H9 (cell line): ENCODE measurements around the gene IL5RA. TPM values are rescaled to one million over a fixed set of nuclear protein-coding genes. Genes with fewer than 3 reads are reported as not detected.

Experiments
- DNase-seq: peaks from one replicate; pipeline ENCODE4 v3.0.0-alpha.2; 2017
- H2AFZ ChIP-seq: one replicate; pipeline ENCODE4 v1.6.1; 2013; ENCODE audit warnings: mild to moderate bottlenecking, low read length, control low read depth, moderate library complexity
- H2AK5ac ChIP-seq: 2 replicates; pipeline ENCODE4 v1.6.1; 2013; ENCODE audit warnings: low read length, control low read depth, mixed read lengths; ENCODE audit not compliant: insufficient read length
- H2BK120ac ChIP-seq: one replicate; pipeline ENCODE4 v1.6.1; 2013; ENCODE audit warnings: low read depth, mild to moderate bottlenecking, low read length, control low read depth, inconsistent platforms; ENCODE audit not compliant: poor library complexity, severe bottlenecking
- H2BK12ac ChIP-seq: 2 replicates; pipeline ENCODE4 v1.6.1; 2013; ENCODE audit warnings: low read length, control low read depth, mixed read lengths, low read depth; ENCODE audit not compliant: insufficient read length
- H2BK15ac ChIP-seq: 2 replicates; pipeline ENCODE4 v1.6.1; 2013; ENCODE audit warnings: low read depth, low read length, control low read depth
- H2BK20ac ChIP-seq: one replicate; pipeline ENCODE4 v1.6.1; 2013; ENCODE audit warnings: low read depth, mild to moderate bottlenecking, low read length, control low read depth, inconsistent platforms; ENCODE audit not compliant: poor library complexity, severe bottlenecking
- H2BK5ac ChIP-seq: 2 replicates; pipeline ENCODE4 v1.6.1; 2013; ENCODE audit warnings: low read length, control low read depth, mixed read lengths; ENCODE audit not compliant: insufficient read length
- H3K14ac ChIP-seq: 2 replicates; pipeline ENCODE4 v1.6.1; 2013; ENCODE audit warnings: low read length, control low read depth; ENCODE audit not compliant: insufficient read depth
- H3K18ac ChIP-seq: 2 replicates; pipeline ENCODE4 v1.6.1; 2013; ENCODE audit warnings: low read depth, mild to moderate bottlenecking, mixed read lengths, low read length, control low read depth; ENCODE audit not compliant: insufficient read length
- H3K23ac ChIP-seq: 2 replicates; pipeline ENCODE4 v1.6.1; 2013; ENCODE audit warnings: low read length, control low read depth, mixed read lengths, low read depth; ENCODE audit not compliant: insufficient read length
- H3K23me2 ChIP-seq: 2 replicates; pipeline ENCODE4 v1.6.1; 2013; ENCODE audit warnings: low read depth, mild to moderate bottlenecking, mixed read lengths, low read length, control low read depth; ENCODE audit not compliant: insufficient read length, poor library complexity, severe bottlenecking
- H3K27ac ChIP-seq: 2 replicates; pipeline ENCODE4 v1.5.1; 2013; ENCODE audit warnings: low read length, control low read depth, mixed read lengths, low read depth; ENCODE audit not compliant: insufficient read length
- H3K27me3 ChIP-seq: 2 replicates; pipeline ENCODE4 v1.6.1; 2013; ENCODE audit warnings: low read length, control low read depth, inconsistent platforms; ENCODE audit not compliant: insufficient read depth
- H3K4ac ChIP-seq: 2 replicates; pipeline ENCODE4 v1.6.1; 2013; ENCODE audit warnings: low read depth, mild to moderate bottlenecking, control low read depth, inconsistent platforms, low read length, moderate library complexity
- H3K4me1 ChIP-seq: 2 replicates; pipeline ENCODE4 v1.6.1; 2013; ENCODE audit warnings: low read length, control low read depth, inconsistent platforms; ENCODE audit not compliant: insufficient read depth
- H3K4me2 ChIP-seq: 2 replicates; pipeline ENCODE4 v1.6.1; 2013; ENCODE audit warnings: low read length, control low read depth, mixed read lengths; ENCODE audit not compliant: insufficient read length, insufficient read depth
- H3K56ac ChIP-seq: 2 replicates; pipeline ENCODE4 v1.6.1; 2013; ENCODE audit warnings: low read depth, mild to moderate bottlenecking, mixed read lengths, low read length, control low read depth; ENCODE audit not compliant: insufficient read length
- H3K79me1 ChIP-seq: 2 replicates; pipeline ENCODE4 v1.6.1; 2013; ENCODE audit warnings: low read depth, mild to moderate bottlenecking, moderate library complexity, low read length, control low read depth, inconsistent platforms; ENCODE audit not compliant: insufficient read depth, poor library complexity, severe bottlenecking
- H3K79me2 ChIP-seq: 2 replicates; pipeline ENCODE4 v1.6.1; 2013; ENCODE audit warnings: low read length, control low read depth, inconsistent platforms; ENCODE audit not compliant: insufficient read depth
- H3K9ac ChIP-seq: 2 replicates; pipeline ENCODE4 v1.6.1; 2013; ENCODE audit warnings: low read length, control low read depth, mixed read lengths; ENCODE audit not compliant: insufficient read length; ENCODE audit errors: extremely low read depth
- H3K9me3 ChIP-seq: one replicate; pipeline ENCODE4 v1.6.1; 2013; ENCODE audit warnings: low read depth, low read length, inconsistent platforms; ENCODE audit not compliant: control insufficient read depth
- H3T11ph ChIP-seq: one replicate; pipeline ENCODE4 v1.6.1; 2013; ENCODE audit warnings: mild to moderate bottlenecking, low read length, control low read depth, inconsistent platforms
- H4K20me1 ChIP-seq: one replicate; pipeline ENCODE4 v1.6.1; 2013; ENCODE audit not compliant: control insufficient read depth, insufficient read length, insufficient read depth
- H4K5ac ChIP-seq: 2 replicates; pipeline ENCODE4 v1.6.1; 2013; ENCODE audit warnings: low read depth, mild to moderate bottlenecking, mixed read lengths, low read length, control low read depth; ENCODE audit not compliant: insufficient read length
- H4K8ac ChIP-seq: replicated peaks from 2 replicates; pipeline ENCODE4 v1.6.1; 2013; ENCODE audit warnings: low read length, control low read depth, mixed read lengths, low read depth; ENCODE audit not compliant: insufficient read length
- H4K91ac ChIP-seq: 2 replicates; pipeline ENCODE4 v1.6.1; 2013; ENCODE audit warnings: low read depth, mild to moderate bottlenecking, moderate library complexity, mixed read lengths, low read length, control low read depth; ENCODE audit not compliant: insufficient read length
- H3K27ac Mint-ChIP-seq, 3 experiments: 2 replicates in 2 of 3; 3 replicates in 1 of 3; pipeline ENCODE4 v1.8.0; 2020 to 2021; ENCODE audit warnings: mixed read lengths in 3 of 3, mild to moderate bottlenecking in 1 of 3, moderate library complexity in 1 of 3
- H3K27me3 Mint-ChIP-seq: 2 replicates; pipeline ENCODE4 v1.8.0; 2021; ENCODE audit warnings: low read depth, mild to moderate bottlenecking, moderate library complexity, mixed read lengths
- H3K36me3 Mint-ChIP-seq, 3 experiments: 2 replicates in 2 of 3; 3 replicates in 1 of 3; pipeline ENCODE4 v1.8.0; 2020 to 2021; ENCODE audit warnings: low read depth in 3 of 3, mixed read lengths in 3 of 3; ENCODE audit not compliant: insufficient read depth in 1 of 3
- H3K4me1 Mint-ChIP-seq, 2 experiments: 2 replicates each; pipeline ENCODE4 v1.8.0; 2020; ENCODE audit warnings: mixed read lengths in 2 of 2
- H3K4me3 Mint-ChIP-seq, 2 experiments: 2 replicates in 1 of 2; 3 replicates in 1 of 2; pipeline ENCODE4 v1.8.0; 2020 to 2021; ENCODE audit warnings: mild to moderate bottlenecking in 2 of 2, mixed read lengths in 2 of 2, moderate library complexity in 1 of 2
- H3K9me3 Mint-ChIP-seq, 2 experiments: 2 replicates in 1 of 2; 3 replicates in 1 of 2; pipeline ENCODE4 v1.8.0; 2020; ENCODE audit warnings: mild to moderate bottlenecking in 2 of 2, mixed read lengths in 2 of 2, moderate library complexity in 1 of 2
- CTCF ChIP-seq: fragments of 200-600 bp; sonication (generic); conservative IDR thresholded peaks from 3 replicates; pipeline ENCODE4 v1.8.0; 2021; ENCODE audit warnings: antibody characterized with exemption, mild to moderate bottlenecking
- WGBS: extraction: QIAGEN DNeasy Blood & Tissue Kit; methylation state at CpG from one replicate; pipeline ENCODE4 v1.1.7; 2013; ENCODE audit warnings: missing lambda C conversion rate, low lambda C conversion rate, mixed read lengths; ENCODE audit not compliant: insufficient read length; ENCODE audit errors: extremely low coverage; 5-methylcytosine and 5-hydroxymethylcytosine counted together
- total RNA-seq: library from RNA; stranded (reverse); gene quantifications from 2 replicates; pipeline ENCODE4 v1.2.1, GENCODE V29; 2021

IL5RA gene
- total RNA-seq, 1 experiment from 2014 or later, result not detected

DNA sequence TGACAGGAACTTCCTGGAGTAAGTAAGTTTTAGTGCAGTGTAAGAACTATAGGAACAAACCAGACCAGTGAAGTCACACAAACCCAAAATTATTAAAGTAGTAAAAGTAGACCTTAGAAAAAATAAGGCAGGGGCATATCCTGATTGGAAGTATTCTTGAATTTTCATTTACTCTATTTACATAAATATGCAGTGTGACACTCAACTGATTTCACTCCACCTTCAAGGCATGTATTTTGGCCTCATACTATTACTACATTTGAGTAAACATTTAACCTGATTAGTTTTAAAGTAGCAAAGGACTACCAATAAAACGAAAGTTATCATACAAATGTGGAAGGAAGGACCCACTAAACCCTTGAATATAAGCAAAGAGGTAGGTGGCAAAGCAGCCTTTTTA, 39.4 kb upstream of the IL5RA start:
- H2AK5ac ChIP-seq, result no peak overlapping the region
- H4K91ac ChIP-seq, result no peak overlapping the region
- no peak overlapping the region for H2BK15ac ChIP-seq
- H3K18ac ChIP-seq, result no peak overlapping the region
- H2BK12ac ChIP-seq, result no peak overlapping the region
- no peak for TF ChIP-seq CTCF
- no peak overlapping the region for H3K56ac ChIP-seq
- H2BK5ac ChIP-seq, result no peak overlapping the region
- no peaks in the 10 kb centered on the region for H3K4me1 ChIP-seq
- Mint-ChIP-seq H3K4me3 (no peak overlapping the region), H3K4me1 (no peaks in the 10 kb centered on the region), H3K9me3 (no peaks in the 10 kb centered on the region), H3K27ac (no peak overlapping the region), H3K36me3 (peaks cover 29 to 79% (median 76%) of the 10 kb centered on the region in 3 experiments; a peak in 6 of 7 replicates), H3K27me3 (no peaks in the 10 kb centered on the region)
- H2BK120ac ChIP-seq, result no peak overlapping the region
- no peak overlapping the region for H3K27ac ChIP-seq
- H3K27me3 ChIP-seq, result no peaks in the 10 kb centered on the region
- no peaks in the 10 kb centered on the region for H3K79me1 ChIP-seq
- H3K4me2 ChIP-seq, result no peak overlapping the region
- H4K5ac ChIP-seq, result no peak overlapping the region
- H3T11ph ChIP-seq, result no peak overlapping the region
- H2BK20ac ChIP-seq, result no peak overlapping the region
- no peaks in the 10 kb centered on the region for H3K23me2 ChIP-seq
- no peak overlapping the region for H4K8ac ChIP-seq
- H3K23ac ChIP-seq, result no peak overlapping the region
- no peak overlapping the region for H3K4ac ChIP-seq
- H3K9ac ChIP-seq, result no peak overlapping the region
- no peak overlapping the region for H3K14ac ChIP-seq
- WGBS, result no CpG with 5 or more reads among the region's 1 CpG
- no peak for DNase-seq
- H3K79me2 ChIP-seq, result no peaks in the 10 kb centered on the region; the same call in 1 of the 2 replicates
- no peaks in the 10 kb centered on the region for H4K20me1 ChIP-seq
- no peaks in the 10 kb centered on the region for H3K9me3 ChIP-seq
- no peak overlapping the region for H2AFZ ChIP-seq
